Measurements from ENCODE around the gene PI4KA.
"Not testable (repeated sequence)": the region's sequence is repeated elsewhere in the genome, so short reads cannot be mapped to it uniquely, and the experiment has no call there.

DNA sequence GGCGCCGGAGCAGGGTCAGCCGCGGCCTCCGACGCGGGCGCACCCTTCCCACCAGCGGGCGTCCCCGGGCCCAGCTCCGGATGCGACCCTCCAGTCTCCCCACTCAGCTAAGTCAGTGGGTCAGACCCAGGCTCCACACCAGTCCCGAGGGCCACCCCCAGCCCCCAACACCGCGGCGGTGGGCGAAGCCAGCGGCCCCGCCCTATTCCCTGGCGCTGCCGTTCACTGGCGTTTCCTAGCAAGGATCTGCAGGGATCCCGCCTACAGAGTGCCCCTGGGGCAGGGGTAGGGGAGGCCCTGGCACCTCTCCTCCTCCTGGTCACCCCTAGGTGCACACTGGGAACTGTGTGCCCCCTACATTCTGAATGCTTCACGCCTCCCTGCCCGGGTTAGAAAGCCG lies 190.4 kb downstream of the PI4KA start:
- not testable (repeated sequence) for TF ChIP-seq POLR2A (IDR thresholded peaks at IDR 0.05)
- TF ChIP-seq, protein P1, sequence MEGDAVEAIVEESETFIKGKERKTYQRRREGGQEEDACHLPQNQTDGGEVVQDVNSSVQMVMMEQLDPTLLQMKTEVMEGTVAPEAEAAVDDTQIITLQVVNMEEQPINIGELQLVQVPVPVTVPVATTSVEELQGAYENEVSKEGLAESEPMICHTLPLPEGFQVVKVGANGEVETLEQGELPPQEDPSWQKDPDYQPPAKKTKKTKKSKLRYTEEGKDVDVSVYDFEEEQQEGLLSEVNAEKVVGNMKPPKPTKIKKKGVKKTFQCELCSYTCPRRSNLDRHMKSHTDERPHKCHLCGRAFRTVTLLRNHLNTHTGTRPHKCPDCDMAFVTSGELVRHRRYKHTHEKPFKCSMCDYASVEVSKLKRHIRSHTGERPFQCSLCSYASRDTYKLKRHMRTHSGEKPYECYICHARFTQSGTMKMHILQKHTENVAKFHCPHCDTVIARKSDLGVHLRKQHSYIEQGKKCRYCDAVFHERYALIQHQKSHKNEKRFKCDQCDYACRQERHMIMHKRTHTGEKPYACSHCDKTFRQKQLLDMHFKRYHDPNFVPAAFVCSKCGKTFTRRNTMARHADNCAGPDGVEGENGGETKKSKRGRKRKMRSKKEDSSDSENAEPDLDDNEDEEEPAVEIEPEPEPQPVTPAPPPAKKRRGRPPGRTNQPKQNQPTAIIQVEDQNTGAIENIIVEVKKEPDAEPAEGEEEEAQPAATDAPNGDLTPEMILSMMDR (IDR thresholded peaks at IDR 0.05): not testable (repeated sequence)

Data from stomach (tissue), 4 donors.